Measurements from ENCODE around the gene PSRC1. TPM values are rescaled to one million over a fixed set of nuclear protein-coding genes. Genes with fewer than 3 reads are reported as not detected.

The PSRC1 gene
- total RNA-seq, 4 donors from 2014 or later = 1.9 to 18.0 (median 4.4) TPM

GRCh38 chr1:109240158-109241152 is 42.5 kb downstream of the PSRC1 start:
- in situ Hi-C loops (cut with MboI; ENCODE audit: low pct_ligation_motif_present in 1 of 4, low pct_unique_long_range_greater_than_20kb in 1 of 4, low sequenced_read_pairs in 3 of 4) (no loop called here), intact Hi-C loops (cut with DNase I; ENCODE audit: low total_unique reads) (no loop called here)
- Histone ChIP-seq H3K4me3 (no peak overlapping the region), H3K36me3 (peaks cover 0 to 29% (median 15%) of the 10 kb centered on the region in 4 donors), H3K4me1 (peaks cover 11 to 14% (median 13%) of the 10 kb centered on the region in 4 donors), H3K9me3 (no peaks in the 10 kb centered on the region), H3K27ac (peak overlapping the region; percentile 0 to 56 (median 44)), H3K27me3 (peaks cover 9% of the 10 kb centered on the region)
- WGBS, 2 donors (ENCODE audit: low coverage in 1 of 2) = 38 to 41% methylated on average over 4 to 18 of the region's 26 CpGs
- DNase-seq = peak; percentile 53
- TF ChIP-seq EP300 (IDR thresholded peaks at IDR 0.05; ENCODE audit: low read depth) (no peak), POLR2AphosphoS5 (IDR thresholded peaks at IDR 0.05) (peak in 1 of 3 donors; percentile 42)

- in situ Hi-C loops (cut with MboI; ENCODE audit: low pct_ligation_motif_present in 1 of 4, low pct_unique_long_range_greater_than_20kb in 1 of 4, low sequenced_read_pairs in 3 of 4) = no loop called here
- H3K4me3 ChIP-seq = no peak overlapping the region
- peak overlapping the region in 3 of 4 donors; percentile 0 to 56 (median 52) for H3K27ac ChIP-seq
- H3K9me3 ChIP-seq = no peaks in the 10 kb centered on the region
- intact Hi-C loops (cut with DNase I; ENCODE audit: low total_unique reads) = no loop called here
- 46 to 66% methylated on average over 3 to 6 of the region's 6 CpGs for WGBS, 2 donors (ENCODE audit: low coverage in 1 of 2)
- TF ChIP-seq POLR2A (IDR thresholded peaks at IDR 0.05) (no peak), POLR2AphosphoS5 (IDR thresholded peaks at IDR 0.05) (no peak), CTCF (IDR thresholded peaks at IDR 0.05) (peak; percentile 45 to 53 (median 49)), EP300 (IDR thresholded peaks at IDR 0.05; ENCODE audit: low read depth) (no peak)
- peaks cover 11 to 14% (median 13%) of the 10 kb centered on the region in 4 donors for H3K4me1 ChIP-seq
- DNase-seq = no peak
- peaks cover 9% of the 10 kb centered on the region for H3K27me3 ChIP-seq
- H3K36me3 ChIP-seq = peaks cover 0 to 39% (median 21%) of the 10 kb centered on the region in 4 donors
Observed at GRCh38 chr1:109239409-109240068, 43.4 kb downstream of the PSRC1 start.

GRCh38 chr1:109239047-109239408 is 43.9 kb downstream of the PSRC1 start:
- peaks cover 9% of the 10 kb centered on the region for H3K27me3 ChIP-seq
- H3K4me1 ChIP-seq = peaks cover 11 to 14% (median 13%) of the 10 kb centered on the region in 4 donors
- peaks cover 0 to 44% (median 24%) of the 10 kb centered on the region in 4 donors for H3K36me3 ChIP-seq
- no peak overlapping the region for H3K27ac ChIP-seq
- intact Hi-C loops (cut with DNase I; ENCODE audit: low total_unique reads) (no loop called here), in situ Hi-C loops (cut with MboI; ENCODE audit: low pct_ligation_motif_present in 1 of 4, low pct_unique_long_range_greater_than_20kb in 1 of 4, low sequenced_read_pairs in 3 of 4) (no loop called here)
- TF ChIP-seq POLR2A (IDR thresholded peaks at IDR 0.05) = no peak
- no peak for TF ChIP-seq POLR2AphosphoS5 (IDR thresholded peaks at IDR 0.05)
- TF ChIP-seq EP300 (IDR thresholded peaks at IDR 0.05; ENCODE audit: low read depth) = no peak
- TF ChIP-seq CTCF (IDR thresholded peaks at IDR 0.05) = no peak
- WGBS, 2 donors (ENCODE audit: low coverage in 1 of 2) = 64% methylated on average over 5 of the region's 5 CpGs; no CpG with 5 or more reads in 1 of the 2 donors
- no peak overlapping the region for H3K4me3 ChIP-seq
- H3K9me3 ChIP-seq = no peaks in the 10 kb centered on the region
- no peak for DNase-seq

GRCh38 chr1:109238382-109238781 is 44.6 kb downstream of the PSRC1 start:
- Histone ChIP-seq H3K27ac (no peak overlapping the region), H3K4me3 (no peak overlapping the region), H3K9me3 (no peaks in the 10 kb centered on the region), H3K36me3 (peaks cover 0 to 47% (median 25%) of the 10 kb centered on the region in 4 donors), H3K27me3 (peaks cover 9% of the 10 kb centered on the region), H3K4me1 (peaks cover 11 to 14% (median 13%) of the 10 kb centered on the region in 4 donors)
- TF ChIP-seq CTCF (IDR thresholded peaks at IDR 0.05) (no peak), POLR2AphosphoS5 (IDR thresholded peaks at IDR 0.05) (no peak), POLR2A (IDR thresholded peaks at IDR 0.05) (no peak), EP300 (IDR thresholded peaks at IDR 0.05; ENCODE audit: low read depth) (no peak)
- no peak for DNase-seq
- intact Hi-C loops (cut with DNase I; ENCODE audit: low total_unique reads) = no loop called here
- in situ Hi-C loops (cut with MboI; ENCODE audit: low pct_ligation_motif_present in 1 of 4, low pct_unique_long_range_greater_than_20kb in 1 of 4, low sequenced_read_pairs in 3 of 4) = no loop called here
- 92% methylated on average over 2 of the region's 2 CpGs; no CpG with 5 or more reads in 1 of the 2 donors for WGBS, 2 donors (ENCODE audit: low coverage in 1 of 2)

Data from transverse colon (tissue), 4 donors.